H54 (cell line): Measurements from ENCODE around the gene CYBC1.

Source experiments
- DNase-seq: peaks from one replicate; pipeline ENCODE4 v3.0.0; 2011; ENCODE audit warnings: low spot score, mixed read lengths; ENCODE audit not compliant: insufficient read length
- FAIRE-seq: peaks from 3 replicates; lab custom pipeline; 2011; peaks lifted over from hg19 to GRCh38; lab: Jason Lieb, UNC
- POLR2A ChIP-seq: IDR thresholded peaks from 2 replicates; pipeline ENCODE4 v1.6.1; 2011; ENCODE audit warnings: low read depth, mild to moderate bottlenecking, low read length

CYBC1 gene

DNA sequence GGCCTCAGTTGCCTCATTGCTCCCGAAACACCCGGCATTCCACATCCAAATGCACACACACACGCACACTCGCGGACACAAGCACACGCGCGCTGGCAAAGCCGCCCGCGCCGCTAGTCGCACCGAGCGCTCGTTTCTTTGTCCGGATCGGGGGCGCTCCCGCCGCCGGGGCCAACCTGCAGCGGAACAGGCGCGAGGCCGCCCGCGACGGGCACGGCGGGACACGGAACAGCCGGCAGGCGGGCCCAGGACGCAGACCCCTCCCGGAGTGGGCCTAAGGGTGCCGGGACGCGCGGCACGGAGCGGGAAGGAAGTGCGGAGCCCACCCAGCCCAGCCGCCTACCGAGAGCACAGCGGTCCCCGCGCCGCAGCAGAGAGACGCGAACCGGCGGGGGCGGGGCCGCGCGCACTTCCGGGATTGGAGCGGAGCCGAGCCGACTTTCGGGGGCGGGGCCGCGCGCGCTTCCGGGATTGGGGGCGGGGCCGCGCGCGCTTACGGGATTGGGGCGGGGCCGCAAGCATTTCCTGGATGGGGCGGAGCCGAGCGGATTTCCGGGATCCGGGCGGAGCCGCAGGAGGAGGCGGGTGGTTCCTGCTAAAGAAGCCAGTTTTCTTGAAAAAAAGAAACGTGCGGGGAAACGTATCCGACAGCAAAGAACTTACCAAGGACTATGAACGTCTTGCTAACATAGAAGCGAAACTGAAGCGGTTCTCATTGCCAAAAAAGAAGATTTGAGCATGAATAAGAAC lies at the start of gene CYBC1:
Gene CYBC1, minus strand, starts transcription at position 396 of the 750 bp plus-strand sequence. CDS start 1,498 bp downstream, outside the sequence.
- FAIRE-seq (no peak), DNase-seq (peak; percentile 74)
- peak; percentile 87 for TF ChIP-seq POLR2A

DNA sequence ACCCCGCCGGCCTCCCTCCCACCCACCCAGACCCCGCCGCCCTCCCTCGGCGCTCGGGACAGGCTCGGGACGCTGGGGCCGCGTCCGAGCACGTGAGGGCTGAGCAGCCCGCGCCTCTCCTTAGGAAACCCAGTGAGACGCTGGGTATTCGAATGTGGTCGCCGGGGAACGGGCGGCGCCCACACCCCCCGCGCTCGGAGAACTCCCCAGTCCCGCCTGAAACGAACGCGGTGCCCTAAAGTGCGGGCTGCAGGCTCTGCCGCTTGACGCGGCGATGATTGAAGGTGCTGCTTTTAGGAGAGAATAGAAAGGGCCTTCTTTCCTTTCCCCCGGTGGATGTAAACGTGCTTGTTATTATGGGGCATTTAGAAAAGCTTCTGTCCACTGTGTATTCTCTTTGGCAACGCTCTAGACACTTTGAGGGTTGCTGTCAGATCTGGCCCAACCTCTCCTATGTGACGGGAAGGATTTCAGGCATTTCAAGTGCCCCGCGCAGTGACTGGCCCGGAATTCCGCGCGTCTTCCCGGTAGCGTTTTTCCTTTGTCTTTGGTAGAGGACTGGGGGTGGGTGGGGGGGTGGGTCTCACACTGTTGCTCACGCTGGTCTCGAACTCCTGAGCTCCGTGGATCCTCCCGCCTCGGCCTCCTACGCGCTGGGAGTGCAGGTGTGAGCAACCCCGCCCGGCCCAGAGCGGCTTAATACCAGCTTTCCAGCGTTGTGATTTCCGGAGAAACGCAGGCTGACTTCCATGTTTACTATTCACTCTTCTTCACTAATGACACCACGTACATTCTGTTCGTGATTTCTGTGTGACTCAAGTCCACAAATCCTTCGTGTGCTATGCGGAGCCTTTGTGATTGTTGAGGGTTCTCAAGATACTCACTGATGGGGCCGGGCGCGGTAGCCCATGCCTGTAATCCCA lies 47.2 kb upstream of the CYBC1 start:
- DNase-seq (no peak), FAIRE-seq (no peak)
- TF ChIP-seq POLR2A: no peak

DNA sequence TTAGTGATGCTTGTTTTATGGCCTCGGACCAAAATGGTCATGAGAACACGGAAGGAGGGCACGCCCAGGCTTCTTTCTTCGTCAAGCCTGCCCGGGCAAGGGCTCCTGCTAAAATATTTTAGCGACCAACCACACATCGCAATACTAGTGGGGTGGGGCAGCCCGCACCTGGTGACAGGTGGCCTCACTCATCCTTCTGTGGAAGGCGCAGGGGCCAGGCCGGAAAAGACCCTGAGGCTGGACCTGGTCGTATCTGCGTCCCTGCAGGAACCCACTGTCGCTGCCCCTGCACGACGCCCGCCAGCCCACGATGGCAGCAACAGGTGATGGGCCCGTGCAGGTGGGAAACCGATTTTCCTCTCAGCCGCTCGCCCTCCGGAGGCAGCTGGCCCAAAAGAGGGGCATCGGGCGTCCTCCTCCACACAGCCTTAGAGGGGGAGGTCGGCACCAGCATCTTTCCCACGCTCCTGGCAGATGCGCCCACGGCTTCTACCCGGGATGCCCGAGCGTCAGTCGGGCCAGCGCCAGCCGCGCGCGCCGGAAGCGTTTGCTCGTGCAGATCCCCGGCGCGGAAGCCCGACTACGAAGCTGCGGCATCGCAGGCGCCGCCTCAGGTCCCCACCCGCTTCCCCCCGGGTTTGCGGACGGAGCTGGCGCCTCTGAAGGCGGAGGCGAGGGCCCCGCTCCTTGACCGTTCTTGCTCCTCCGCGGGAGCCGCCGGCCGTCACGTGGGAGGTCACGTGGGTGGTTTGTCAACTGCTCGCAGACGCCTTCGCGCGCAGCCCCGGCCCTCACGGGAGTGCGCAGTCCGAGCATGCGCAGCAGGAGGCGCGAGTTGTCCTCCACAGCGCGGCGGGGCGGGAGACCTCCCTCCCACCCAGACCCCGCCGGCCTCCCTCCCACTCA lies 46.2 kb upstream of the CYBC1 start:
- DNase-seq (peak; percentile 75), FAIRE-seq (no peak)
- TF ChIP-seq POLR2A: peak; percentile 68

DNA sequence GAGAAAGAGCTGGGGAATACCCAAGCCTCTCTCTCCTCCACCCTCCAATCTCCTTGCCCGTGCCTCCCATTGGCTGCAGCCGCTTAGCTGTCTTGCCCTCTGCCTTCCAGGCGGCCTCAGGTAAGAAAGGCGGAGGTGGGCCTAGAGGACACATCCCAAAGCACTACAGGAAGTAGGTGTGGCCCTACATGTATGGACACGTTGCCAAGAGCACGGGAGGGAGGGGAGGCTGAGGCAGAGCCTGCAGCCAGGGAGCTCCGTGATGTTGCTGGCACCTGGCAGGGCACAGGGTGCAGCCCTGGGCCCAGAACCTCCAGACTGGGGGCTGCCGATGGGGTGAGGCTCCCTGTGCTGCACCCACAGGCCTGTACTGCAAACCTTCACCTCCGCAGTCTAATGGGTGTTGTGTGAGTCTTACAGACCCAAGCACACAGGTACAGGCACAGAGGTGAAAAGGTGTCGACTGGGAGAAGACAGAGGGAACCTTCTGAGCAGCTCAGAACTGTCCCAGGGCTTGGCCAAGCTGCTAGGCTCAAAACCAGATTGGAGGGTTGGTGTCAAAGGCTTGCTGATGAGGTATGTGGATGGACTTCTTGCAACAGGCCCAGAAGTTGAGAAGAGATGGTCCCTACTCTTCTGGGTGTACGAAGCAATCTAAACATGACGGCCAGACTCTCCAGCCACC lies 45.4 kb upstream of the CYBC1 start:
- FAIRE-seq (no peak), DNase-seq (no peak)
- no peak for TF ChIP-seq POLR2A

DNA sequence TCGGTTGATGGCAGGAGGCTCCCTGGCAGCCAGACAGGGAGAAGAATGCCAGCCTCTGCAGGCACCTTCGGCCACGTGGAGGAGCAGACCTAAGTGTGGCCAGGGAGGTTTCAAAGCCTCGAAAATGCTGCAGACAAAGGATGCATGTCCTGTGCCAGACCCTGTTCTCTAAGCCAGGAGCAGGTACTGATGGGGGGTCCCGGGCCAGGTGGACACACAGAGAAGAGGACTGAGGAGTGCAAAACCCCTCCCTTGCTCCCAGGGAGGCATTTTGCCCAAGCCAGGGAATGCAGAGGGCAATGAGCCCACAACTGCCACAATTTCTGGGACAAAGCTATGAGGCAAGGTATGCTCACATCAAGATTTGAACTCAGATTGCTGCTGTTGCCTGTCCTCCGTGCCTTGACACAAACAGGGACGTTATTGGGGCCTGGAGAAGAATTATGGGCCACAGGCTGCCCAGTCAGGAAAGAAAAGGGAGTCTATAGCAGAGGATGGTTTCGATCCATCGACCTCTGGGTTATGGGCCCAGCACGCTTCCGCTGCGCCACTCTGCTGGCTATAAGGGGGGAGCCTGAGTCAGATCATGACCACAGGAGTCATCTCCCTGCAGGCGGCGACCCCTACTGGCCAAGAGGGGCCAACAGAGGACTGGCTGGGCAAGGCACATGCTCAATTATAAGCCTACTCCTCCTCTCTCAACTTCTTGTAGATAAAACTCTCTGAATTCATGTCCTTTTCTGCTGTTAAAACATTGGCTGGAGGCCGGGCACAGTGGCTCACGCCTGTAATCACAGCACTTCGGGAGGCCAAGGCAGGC lies 43.9 kb upstream of the CYBC1 start:
- FAIRE-seq: peak; percentile 27
- no peak for TF ChIP-seq POLR2A
- peak; percentile 91 for DNase-seq

DNA sequence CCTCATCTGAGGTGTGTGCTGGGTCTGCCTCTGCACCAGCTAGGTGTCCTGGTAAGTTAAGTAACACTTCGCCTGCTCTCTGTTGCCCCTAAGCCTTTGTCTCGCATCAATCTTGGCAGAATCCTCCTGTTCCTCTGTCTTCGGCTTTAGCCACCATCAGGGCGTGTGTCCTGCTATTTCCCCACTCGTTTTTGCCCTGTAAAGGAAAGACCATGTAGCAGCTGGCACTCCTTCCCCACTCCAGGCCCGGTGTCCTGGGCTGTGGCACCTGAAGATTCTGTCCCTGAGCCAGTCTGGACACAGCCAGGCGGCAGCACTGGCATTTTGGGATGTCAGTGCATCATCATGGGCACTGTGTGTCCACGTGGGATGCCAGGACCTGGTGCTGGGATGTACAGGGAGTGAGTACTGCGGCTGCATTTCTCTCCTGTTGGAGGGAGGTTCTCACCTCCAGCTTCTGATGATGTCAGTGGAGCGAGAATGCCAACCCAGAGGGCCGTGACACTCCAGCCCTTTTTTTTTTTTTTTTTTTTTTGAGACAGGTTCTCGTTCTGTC lies 42.8 kb upstream of the CYBC1 start:
- DNase-seq (no peak), FAIRE-seq (no peak)
- TF ChIP-seq POLR2A: no peak; the same call in 1 of the 2 replicates

DNA sequence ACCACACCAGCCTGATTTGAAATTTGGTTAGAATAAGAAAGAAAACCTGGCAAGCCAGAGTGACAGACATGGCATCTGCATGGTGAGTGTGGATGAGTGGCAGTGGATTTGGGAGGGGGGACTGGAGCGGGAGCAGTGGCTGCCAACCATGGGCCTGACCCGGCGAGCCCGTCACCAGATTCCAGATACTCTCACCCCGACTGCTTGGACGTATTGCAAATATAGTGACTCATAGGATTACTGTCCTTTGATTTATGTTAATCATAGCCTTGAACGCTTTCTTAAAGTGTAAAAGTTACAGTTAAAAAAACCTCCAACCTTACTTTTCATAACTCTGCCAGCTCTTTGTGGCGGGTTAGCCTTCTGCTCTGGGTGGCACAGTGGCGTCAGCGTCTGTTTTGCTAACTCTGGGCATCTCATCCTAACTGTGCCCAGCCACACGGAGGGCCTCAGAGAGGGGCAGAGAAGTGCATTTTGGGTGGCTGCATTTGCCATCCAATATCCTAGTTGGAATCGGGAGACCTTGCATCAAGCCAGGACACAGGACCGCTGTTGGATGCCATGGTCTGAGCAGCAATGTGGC lies 42.2 kb upstream of the CYBC1 start:
- DNase-seq (peak; percentile 78), FAIRE-seq (no peak)
- no peak for TF ChIP-seq POLR2A

DNA sequence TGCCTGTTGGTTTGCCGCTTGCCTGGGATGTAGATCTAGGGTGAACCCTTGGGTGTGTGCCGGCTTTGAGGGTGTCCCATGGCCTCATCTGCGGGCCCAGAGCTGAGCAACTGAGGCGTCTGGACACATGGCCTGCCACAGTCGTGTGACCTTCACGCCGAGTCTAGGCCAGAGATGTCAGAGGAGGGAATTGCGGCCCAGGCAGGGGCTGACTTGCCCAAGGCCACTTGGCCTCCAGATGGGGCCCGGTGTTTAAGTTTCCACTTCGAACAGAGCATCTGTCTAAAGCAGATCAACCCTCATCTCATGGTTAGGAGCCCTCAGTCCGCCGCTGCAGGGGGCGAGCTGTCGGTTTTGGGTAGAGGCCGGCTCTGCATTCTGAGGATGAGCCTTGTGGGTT lies 41.0 kb upstream of the CYBC1 start:
- TF ChIP-seq POLR2A: no peak
- no peak for FAIRE-seq
- DNase-seq: no peak

DNA sequence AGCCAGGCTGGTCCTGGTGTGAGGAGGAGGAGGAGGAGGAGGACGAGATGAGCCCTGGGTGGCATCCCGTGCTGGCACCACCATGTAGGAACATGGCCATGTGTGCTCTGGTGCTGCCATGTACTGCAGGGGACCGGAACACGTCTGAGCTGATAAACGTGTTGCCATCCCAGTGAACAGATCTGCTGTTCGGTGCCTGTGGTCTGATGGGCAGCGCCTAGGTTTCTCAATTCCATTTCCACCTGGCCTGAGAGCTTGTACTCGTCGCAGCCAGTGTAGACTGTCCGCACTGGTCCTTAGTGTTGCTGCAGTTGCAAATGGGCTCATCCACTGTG lies 40.6 kb upstream of the CYBC1 start:
- DNase-seq: no peak
- FAIRE-seq: no peak
- no peak for TF ChIP-seq POLR2A

DNA sequence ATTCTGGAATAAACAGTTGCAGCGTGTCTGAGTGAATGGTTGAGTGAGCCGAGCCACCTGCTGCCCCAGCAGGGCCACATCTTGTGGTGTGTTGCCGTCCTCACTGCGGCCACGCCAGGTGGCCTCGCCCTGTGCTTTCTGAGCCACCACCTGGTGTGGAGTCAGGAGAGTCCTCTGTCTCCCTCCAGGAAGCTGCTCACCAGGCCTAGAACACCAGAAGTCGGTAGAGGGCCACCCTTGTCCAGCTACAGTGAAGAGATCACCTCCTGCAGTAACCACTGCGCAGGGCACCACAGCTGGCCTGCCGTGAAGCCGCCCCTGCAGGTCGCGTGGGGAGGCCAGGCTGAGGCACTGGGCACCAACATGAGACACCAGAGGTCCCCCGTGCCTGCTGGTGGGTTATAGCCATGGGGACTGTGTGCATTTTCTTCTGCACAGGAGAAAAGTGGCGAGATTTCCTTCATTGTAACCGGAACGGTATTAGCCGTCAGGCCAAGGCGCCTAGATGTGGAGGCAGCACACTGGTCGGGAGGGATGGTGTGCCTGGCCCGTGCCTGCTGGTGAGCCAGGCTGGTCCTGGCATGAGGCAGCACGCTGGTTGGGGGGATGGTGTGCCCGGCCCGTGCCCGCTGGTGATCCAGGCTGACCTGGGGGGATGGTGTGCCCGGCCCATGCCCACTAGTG lies 40.1 kb upstream of the CYBC1 start:
- TF ChIP-seq POLR2A: no peak
- FAIRE-seq (no peak), DNase-seq (no peak)

DNA sequence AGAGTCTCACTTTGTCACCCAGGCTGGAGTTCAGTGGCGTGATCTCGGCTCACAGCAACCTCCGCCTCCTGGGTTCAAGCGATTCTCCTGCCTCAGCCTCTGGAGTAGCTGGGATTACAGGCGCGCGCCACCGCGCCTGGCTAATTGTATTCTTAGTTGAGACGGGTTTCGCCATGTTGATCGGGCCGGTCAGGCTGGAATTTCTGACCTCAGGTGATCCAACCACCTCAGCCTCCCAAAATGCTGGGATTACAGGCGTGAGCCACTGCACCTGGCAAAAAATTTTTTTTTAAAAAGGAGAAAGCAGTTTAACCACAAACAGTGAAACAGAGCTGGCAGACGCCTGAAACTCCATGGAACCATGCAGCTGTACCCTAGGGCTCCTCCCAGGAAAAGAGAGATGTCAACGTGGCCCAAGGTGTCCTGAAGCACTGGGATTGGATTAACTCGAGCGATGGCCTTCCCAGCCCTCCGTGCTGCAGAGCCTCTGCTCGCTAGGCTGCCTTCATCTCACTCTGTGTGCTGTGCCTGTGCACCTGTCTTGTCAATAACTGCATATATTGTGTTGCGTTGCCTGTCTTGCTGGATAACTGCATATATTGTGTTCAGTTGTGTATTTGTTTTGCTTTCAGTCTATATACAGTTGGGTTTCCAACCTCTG lies 39.4 kb upstream of the CYBC1 start:
- TF ChIP-seq POLR2A: no peak
- DNase-seq (no peak), FAIRE-seq (no peak)
